ENCODE measurements around the gene CDH10. TPM values are rescaled to one million over a fixed set of nuclear protein-coding genes. Genes with fewer than 3 reads are reported as not detected.

The CDH10 gene
- total and polyA plus RNA-seq, 2 of the 13 experiments (the other 11 are each of a cell fraction or from before 2014, with no cell fraction given): 0.01 to 0.04 TPM

GRCh38 chr5:24509943-24510342 is 134.8 kb downstream of the CDH10 start (continued):
- TF ChIP-seq WIZ (CRISPR knock-in tag; IDR thresholded peaks at IDR 0.05) (no peak), BHLHE40 (IDR thresholded peaks at IDR 0.05; ENCODE audit: low read length) (peak; percentile 79), KDM4B (CRISPR knock-in tag; IDR thresholded peaks at IDR 0.05) (no peak), ZNF564 (CRISPR knock-in tag; IDR thresholded peaks at IDR 0.05) (no peak), ZNF710 (CRISPR knock-in tag; IDR thresholded peaks at IDR 0.05; ENCODE audit: borderline replicate concordance) (no peak)

GRCh38 chr5:24505258-24505657 is 139.5 kb downstream of the CDH10 start:
- H2AFZ ChIP-seq (ENCODE audit: low read length): no peak overlapping the region
- no TSS peak for BruUV-seq (replicated peaks)
- H3K79me2 ChIP-seq (ENCODE audit: insufficient read depth, low read length): no peaks in the 10 kb centered on the region
- H3K4me2 ChIP-seq (ENCODE audit: low read depth, low read length): no peak overlapping the region
- no peak for ATAC-seq
- FAIRE-seq: no peak
- no peaks in the 10 kb centered on the region for H3K9me3 ChIP-seq (ENCODE audit: low read length)
- TF ChIP-seq STAT6 (CRISPR knock-in tag; IDR thresholded peaks at IDR 0.05; ENCODE audit: borderline replicate concordance) (no peak), ZNF891 (CRISPR knock-in tag; IDR thresholded peaks at IDR 0.05) (no peak), LRRFIP1 (CRISPR knock-in tag; conservative IDR thresholded peaks at IDR 0.05) (no peak), NR1H2 (CRISPR knock-in tag; IDR thresholded peaks at IDR 0.05; ENCODE audit: borderline replicate concordance, low read depth) (no peak), IKZF1 (IDR thresholded peaks at IDR 0.05) (no peak), JDP2 (CRISPR knock-in tag; IDR thresholded peaks at IDR 0.05; ENCODE audit: borderline replicate concordance) (no peak), RFXAP (CRISPR knock-in tag; IDR thresholded peaks at IDR 0.05; ENCODE audit: borderline replicate concordance) (no peak)
- peaks cover 11% of the 10 kb centered on the region for H3K4me1 ChIP-seq (ENCODE audit: insufficient read depth, low read length)
- H4K20me1 ChIP-seq (ENCODE audit: insufficient read depth, low read length): no peaks in the 10 kb centered on the region
- in situ Hi-C loops (cut with HindIII; ENCODE audit: extremely low pct_ligation_motif_present, low pct_unique_long_range_greater_than_20kb): no loop called here
- POLR2A ChIA-PET: no interaction called here
- no peak for DNase-seq (ENCODE audit: low spot score)
- H3K27ac ChIP-seq (ENCODE audit: extremely low read length, insufficient read depth, low read length): no peak overlapping the region
- H3K36me3 ChIP-seq (replicated peaks in 1 of 2; ENCODE audit: control insufficient read depth in 1 of 2, insufficient read depth in 2 of 2, low read length in 2 of 2): no peaks in the 10 kb centered on the region
- no peaks in the 10 kb centered on the region for H3K27me3 ChIP-seq (ENCODE audit: control insufficient read depth in 1 of 2, insufficient read depth in 2 of 2, low read length in 2 of 2)
- CTCF ChIA-PET (ENCODE audit: low intra/inter-chr PET ratio, low total read pairs): no interaction called here
- H3K4me3 ChIP-seq (replicated peaks in 1 of 3; ENCODE audit: insufficient read depth in 1 of 3, low read depth in 2 of 3, low read length in 3 of 3): no peak overlapping the region
- H3K9ac ChIP-seq (ENCODE audit: insufficient read depth, low read depth, low read length): no peak overlapping the region
- intact Hi-C loops (cut with micrococcal nuclease; ENCODE audit: unreplicated experiment): no loop called here

Measured in HepG2 (cell line).